HEK293 (cell line): Measurements from ENCODE around the gene GNB2.

Experiments used
- OSR2 ChIP-seq: fragments of 450-650 bp; formaldehyde crosslinking; IDR thresholded peaks from 2 replicates; pipeline ENCODE4 v1.5.1; 2016; ENCODE audit warnings: missing biosample characterization, missing genetic modification characterization
- TSHZ1 ChIP-seq: fragments of 450-650 bp; formaldehyde crosslinking; IDR thresholded peaks from 2 replicates; pipeline ENCODE4 v1.5.1; 2016; ENCODE audit warnings: missing biosample characterization, missing genetic modification characterization, borderline replicate concordance
- YY1 ChIP-seq: fragments of 450-650 bp; formaldehyde crosslinking; IDR thresholded peaks from 2 replicates; pipeline ENCODE4 v1.5.1; 2018; ENCODE audit warnings: missing biosample characterization, missing genetic modification characterization
- ZBTB44 ChIP-seq: fragments of 450-650 bp; IDR thresholded peaks from 2 replicates; pipeline ENCODE4 v1.5.1; 2018; ENCODE audit warnings: missing biosample characterization, mild to moderate bottlenecking, missing genetic modification characterization
- ZBTB7A ChIP-seq: fragments of 450-650 bp; formaldehyde crosslinking; IDR thresholded peaks from 2 replicates; pipeline ENCODE4 v1.5.1; 2016; ENCODE audit warnings: low read depth, missing biosample characterization, missing genetic modification characterization
- ZEB2 ChIP-seq: fragments of 450-650 bp; formaldehyde crosslinking; IDR thresholded peaks from 2 replicates; pipeline ENCODE4 v1.5.1; 2016; ENCODE audit warnings: missing biosample characterization, missing genetic modification characterization
- ZNF132 ChIP-seq: fragments of 450-650 bp; formaldehyde crosslinking; IDR thresholded peaks from 2 replicates; pipeline ENCODE4 v1.5.1; 2017; ENCODE audit warnings: missing biosample characterization, missing genetic modification characterization, borderline replicate concordance
- ZNF214 ChIP-seq: fragments of 450-650 bp; formaldehyde crosslinking; IDR thresholded peaks from 2 replicates; pipeline ENCODE4 v1.5.1; 2017; ENCODE audit warnings: missing biosample characterization, mild to moderate bottlenecking, missing genetic modification characterization, borderline replicate concordance
- ZNF26 ChIP-seq: fragments of 450-650 bp; formaldehyde crosslinking; IDR thresholded peaks from 2 replicates; pipeline ENCODE4 v1.5.1; 2016; ENCODE audit warnings: missing biosample characterization, missing genetic modification characterization
- ZNF362 ChIP-seq: fragments of 450-650 bp; formaldehyde crosslinking; IDR thresholded peaks from 2 replicates; pipeline ENCODE4 v1.5.1; 2016; ENCODE audit warnings: missing biosample characterization, missing genetic modification characterization
- ZNF366 ChIP-seq: fragments of 450-650 bp; formaldehyde crosslinking; conservative IDR thresholded peaks from 2 replicates; pipeline ENCODE4 v1.5.1; 2016; ENCODE audit warnings: missing biosample characterization, missing genetic modification characterization
- ZNF416 ChIP-seq: fragments of 450-650 bp; formaldehyde crosslinking; IDR thresholded peaks from 2 replicates; pipeline ENCODE4 v1.5.1; 2016; ENCODE audit warnings: missing biosample characterization, missing genetic modification characterization
- ZNF433 ChIP-seq: fragments of 450-650 bp; formaldehyde crosslinking; IDR thresholded peaks from 2 replicates; pipeline ENCODE4 v1.5.1; 2016; ENCODE audit warnings: missing biosample characterization, missing genetic modification characterization, low read depth
- ZNF48 ChIP-seq: fragments of 450-650 bp; formaldehyde crosslinking; IDR thresholded peaks from 2 replicates; pipeline ENCODE4 v1.5.1; 2016; ENCODE audit warnings: missing biosample characterization, missing genetic modification characterization
- ZNF571 ChIP-seq: fragments of 450-650 bp; formaldehyde crosslinking; IDR thresholded peaks from 2 replicates; pipeline ENCODE4 v1.5.0; 2017; ENCODE audit warnings: missing biosample characterization, missing genetic modification characterization
- ZNF585B ChIP-seq: fragments of 450-650 bp; formaldehyde crosslinking; IDR thresholded peaks from 2 replicates; pipeline ENCODE4 v1.5.1; 2016; ENCODE audit warnings: missing biosample characterization, missing genetic modification characterization
- ZNF704 ChIP-seq: fragments of 450-650 bp; formaldehyde crosslinking; IDR thresholded peaks from 2 replicates; pipeline ENCODE4 v1.5.1; 2016; ENCODE audit warnings: missing biosample characterization, missing genetic modification characterization
- ZNF791 ChIP-seq: fragments of 450-650 bp; formaldehyde crosslinking; IDR thresholded peaks from 2 replicates; pipeline ENCODE4 v1.5.1; 2016; ENCODE audit warnings: missing biosample characterization, missing genetic modification characterization
- ZNF792 ChIP-seq: fragments of 450-650 bp; formaldehyde crosslinking; IDR thresholded peaks from 2 replicates; pipeline ENCODE4 v1.5.1; 2016; ENCODE audit warnings: missing biosample characterization, missing genetic modification characterization
- ZNF837 ChIP-seq: fragments of 450-650 bp; formaldehyde crosslinking; IDR thresholded peaks from 2 replicates; pipeline ENCODE4 v1.5.1; 2016; ENCODE audit warnings: missing biosample characterization, missing genetic modification characterization
- ZSCAN23 ChIP-seq: fragments of 450-650 bp; formaldehyde crosslinking; IDR thresholded peaks from 2 replicates; pipeline ENCODE4 v1.5.1; 2016; ENCODE audit warnings: missing biosample characterization, missing genetic modification characterization
- ZSCAN30 ChIP-seq: fragments of 450-650 bp; IDR thresholded peaks from 2 replicates; pipeline ENCODE4 v1.5.1; 2018; ENCODE audit warnings: missing biosample characterization, mild to moderate bottlenecking, missing genetic modification characterization, moderate library complexity
- ZXDB ChIP-seq: fragments of 450-650 bp; formaldehyde crosslinking; IDR thresholded peaks from 2 replicates; pipeline ENCODE4 v1.5.1; 2016; ENCODE audit warnings: missing biosample characterization, missing genetic modification characterization
- TF ChIP-seq, protein P1 (sequence below): fragments of 450-650 bp; formaldehyde crosslinking; IDR thresholded peaks from 2 replicates; pipeline ENCODE4 v1.5.1; 2016; ENCODE audit warnings: missing biosample characterization, missing genetic modification characterization
- TF ChIP-seq, protein P2 (sequence below): fragments of 450-650 bp; formaldehyde crosslinking; IDR thresholded peaks from 2 replicates; pipeline ENCODE4 v1.5.1; 2016; ENCODE audit warnings: missing biosample characterization, missing genetic modification characterization
- TF ChIP-seq, protein P3 (sequence below): fragments of 450-650 bp; formaldehyde crosslinking; IDR thresholded peaks from 2 replicates; pipeline ENCODE4 v1.5.1; 2017; ENCODE audit warnings: missing biosample characterization, missing genetic modification characterization

The GNB2 gene

GRCh38 chr7:100626530-100627237 is 46.9 kb upstream of the GNB2 start (continued):
- TF ChIP-seq ZNF362 (tag by site-specific recombination) (no peak), ZNF416 (tag by site-specific recombination) (no peak), ZNF26 (tag by site-specific recombination) (no peak), YY1 (tag by site-specific recombination) (no peak), ZNF792 (no peak), ZNF585B (tag by site-specific recombination) (no peak), ZNF704 (tag by site-specific recombination) (no peak), ZNF366 (tag by site-specific recombination) (peak; percentile 63), ZNF837 (tag by site-specific recombination) (no peak), ZBTB7A (tag by site-specific recombination) (peak; percentile 58; the same call in 1 of the 2 replicates), ZBTB44 (no peak), ZNF48 (no peak), ZNF132 (no peak), ZSCAN23 (tag by site-specific recombination) (no peak), ZNF214 (no peak), ZSCAN30 (tag by site-specific recombination) (no peak), ZNF791 (no peak), ZNF571 (tag by site-specific recombination) (no peak), ZEB2 (tag by site-specific recombination) (no peak), ZNF433 (tag by site-specific recombination) (no peak), ZXDB (tag by site-specific recombination) (no peak), OSR2 (tag by site-specific recombination) (no peak), TSHZ1 (tag by site-specific recombination) (no peak)
- TF ChIP-seq, protein P1, sequence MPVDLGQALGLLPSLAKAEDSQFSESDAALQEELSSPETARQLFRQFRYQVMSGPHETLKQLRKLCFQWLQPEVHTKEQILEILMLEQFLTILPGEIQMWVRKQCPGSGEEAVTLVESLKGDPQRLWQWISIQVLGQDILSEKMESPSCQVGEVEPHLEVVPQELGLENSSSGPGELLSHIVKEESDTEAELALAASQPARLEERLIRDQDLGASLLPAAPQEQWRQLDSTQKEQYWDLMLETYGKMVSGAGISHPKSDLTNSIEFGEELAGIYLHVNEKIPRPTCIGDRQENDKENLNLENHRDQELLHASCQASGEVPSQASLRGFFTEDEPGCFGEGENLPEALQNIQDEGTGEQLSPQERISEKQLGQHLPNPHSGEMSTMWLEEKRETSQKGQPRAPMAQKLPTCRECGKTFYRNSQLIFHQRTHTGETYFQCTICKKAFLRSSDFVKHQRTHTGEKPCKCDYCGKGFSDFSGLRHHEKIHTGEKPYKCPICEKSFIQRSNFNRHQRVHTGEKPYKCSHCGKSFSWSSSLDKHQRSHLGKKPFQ (tag by site-specific recombination) = no peak
- TF ChIP-seq, protein P2, sequence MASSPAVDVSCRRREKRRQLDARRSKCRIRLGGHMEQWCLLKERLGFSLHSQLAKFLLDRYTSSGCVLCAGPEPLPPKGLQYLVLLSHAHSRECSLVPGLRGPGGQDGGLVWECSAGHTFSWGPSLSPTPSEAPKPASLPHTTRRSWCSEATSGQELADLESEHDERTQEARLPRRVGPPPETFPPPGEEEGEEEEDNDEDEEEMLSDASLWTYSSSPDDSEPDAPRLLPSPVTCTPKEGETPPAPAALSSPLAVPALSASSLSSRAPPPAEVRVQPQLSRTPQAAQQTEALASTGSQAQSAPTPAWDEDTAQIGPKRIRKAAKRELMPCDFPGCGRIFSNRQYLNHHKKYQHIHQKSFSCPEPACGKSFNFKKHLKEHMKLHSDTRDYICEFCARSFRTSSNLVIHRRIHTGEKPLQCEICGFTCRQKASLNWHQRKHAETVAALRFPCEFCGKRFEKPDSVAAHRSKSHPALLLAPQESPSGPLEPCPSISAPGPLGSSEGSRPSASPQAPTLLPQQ (tag by site-specific recombination) = no peak
- TF ChIP-seq, protein P3, sequence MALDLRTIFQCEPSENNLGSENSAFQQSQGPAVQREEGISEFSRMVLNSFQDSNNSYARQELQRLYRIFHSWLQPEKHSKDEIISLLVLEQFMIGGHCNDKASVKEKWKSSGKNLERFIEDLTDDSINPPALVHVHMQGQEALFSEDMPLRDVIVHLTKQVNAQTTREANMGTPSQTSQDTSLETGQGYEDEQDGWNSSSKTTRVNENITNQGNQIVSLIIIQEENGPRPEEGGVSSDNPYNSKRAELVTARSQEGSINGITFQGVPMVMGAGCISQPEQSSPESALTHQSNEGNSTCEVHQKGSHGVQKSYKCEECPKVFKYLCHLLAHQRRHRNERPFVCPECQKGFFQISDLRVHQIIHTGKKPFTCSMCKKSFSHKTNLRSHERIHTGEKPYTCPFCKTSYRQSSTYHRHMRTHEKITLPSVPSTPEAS = no peak
